B cell (primary cell): ENCODE measurements around the gene CREB5. TPM values are rescaled to one million over a fixed set of nuclear protein-coding genes. Genes with fewer than 3 reads are reported as not detected.

ENCODE experiments used
- ATAC-seq: fragments of 200-7000 bp; cut with Tn5 transposase; one replicate; pipeline ENCODE4 v1.10.0; 2021; ENCODE audit warnings: low read depth, mild to moderate bottlenecking, moderate number of reproducible peaks, moderate library complexity
- CTCF ChIA-PET: fragments of 350-600 bp; sonication (Branson Sonifier 250); formaldehyde crosslinking; loops from one replicate; lab custom pipeline; 2021; ENCODE audit warnings: antibody characterized with exemption, inconsistent platforms; lab: Charles Lee
- POLR2A ChIA-PET: fragments of 350-600 bp; sonication (Branson Sonifier 250); formaldehyde crosslinking; loops from one replicate; lab custom pipeline; 2021; ENCODE audit warnings: antibody characterized with exemption; lab: Charles Lee
- DNase-seq: peaks from one replicate; pipeline ENCODE4 v3.0.0; 2013
- H2AFZ ChIP-seq: 2 replicates; pipeline ENCODE4 v1.6.1; 2012; ENCODE audit warnings: mild to moderate bottlenecking, low read depth, low read length; ENCODE audit not compliant: insufficient read depth, poor library complexity, severe bottlenecking
- H3K27ac ChIP-seq, 2 donors: 1 replicate in 1 of 2; 2 replicates in 1 of 2; pipeline ENCODE4 v1.5.1; 2012 to 2013; ENCODE audit warnings: low read length in 2 of 2, mild to moderate bottlenecking in 2 of 2, moderate library complexity in 1 of 2
- H3K27me3 ChIP-seq, 4 experiments: fragments of 200-600 bp in 1 of 4; sonication (generic) in 1 of 4; replicated peaks in 1 of 4; 1 replicate in 2 of 4; 2 replicates in 2 of 4; pipeline versions ENCODE4 v1.6.1 to v1.7.0; 2013 to 2016; ENCODE audit warnings: low read length in 3 of 4, mild to moderate bottlenecking in 2 of 4, mixed read lengths in 1 of 4, moderate library complexity in 1 of 4; ENCODE audit not compliant: insufficient read depth in 4 of 4, control insufficient read depth in 3 of 4; ENCODE audit errors: control extremely low read depth in 1 of 4
- H3K36me3 ChIP-seq, 2 experiments: replicated peaks in 1 of 2; 1 replicate in 1 of 2; 2 replicates in 1 of 2; pipeline versions ENCODE4 v1.6.1 to v1.7.1; 2013; ENCODE audit warnings: low read length in 1 of 2; ENCODE audit not compliant: insufficient read depth in 2 of 2, control insufficient read depth in 1 of 2; ENCODE audit errors: control extremely low read depth in 1 of 2, extremely low read depth in 1 of 2
- H3K4me1 ChIP-seq, 2 donors: fragments of 200-600 bp in 1 of 2; sonication (generic) in 1 of 2; 1 replicate in 1 of 2; 2 replicates in 1 of 2; pipeline versions ENCODE4 v1.5.1 to v1.6.1; 2013 to 2017; ENCODE audit warnings: low read length in 2 of 2; ENCODE audit not compliant: control insufficient read depth in 2 of 2, insufficient read depth in 2 of 2
- H3K4me2 ChIP-seq: replicated peaks from 2 replicates; pipeline ENCODE3; 2012; ENCODE audit warnings: mild to moderate bottlenecking, low read depth, low read length; ENCODE audit not compliant: poor library complexity, severe bottlenecking
- H3K4me3 ChIP-seq, 5 experiments: fragments of 200-600 bp in 1 of 5; sonication (generic) in 1 of 5; 1 replicate in 3 of 5; 2 replicates in 2 of 5; pipeline versions ENCODE4 v1.5.1 to v1.7.0; 2011 to 2016; ENCODE audit warnings: low read length in 4 of 5, mild to moderate bottlenecking in 4 of 5, low read depth in 2 of 5, control low read depth in 1 of 5, moderate library complexity in 1 of 5; ENCODE audit not compliant: insufficient read depth in 1 of 5; ENCODE audit errors: control extremely low read depth in 1 of 5, extremely low read depth in 1 of 5
- H3K79me2 ChIP-seq: fragments of 200-600 bp; sonication (generic); one replicate; pipeline ENCODE4 v1.6.0; 2016; ENCODE audit warnings: low read length; ENCODE audit not compliant: control insufficient read depth, insufficient read depth
- H3K9ac ChIP-seq: fragments of 200-600 bp; sonication (generic); 2 replicates; pipeline ENCODE4 v1.6.1; 2017; ENCODE audit warnings: mild to moderate bottlenecking, low read length, moderate library complexity
- H3K9me3 ChIP-seq, 3 donors: one replicate each; pipeline versions ENCODE4 v1.6.1 to v1.7.1; 2013; ENCODE audit warnings: low read length in 2 of 3; ENCODE audit not compliant: control insufficient read depth in 2 of 3, insufficient read depth in 1 of 3; ENCODE audit errors: control extremely low read depth in 1 of 3
- H4K20me1 ChIP-seq: 2 replicates; pipeline ENCODE4 v1.6.0; 2012; ENCODE audit warnings: mild to moderate bottlenecking, low read length; ENCODE audit not compliant: insufficient read depth, control insufficient read depth, poor library complexity, severe bottlenecking
- H3K27ac Mint-ChIP-seq: one replicate; pipeline ENCODE4 v1.8.0; 2021; ENCODE audit warnings: mixed read lengths
- H3K27me3 Mint-ChIP-seq: one replicate; pipeline ENCODE4 v1.8.0; 2021; ENCODE audit warnings: mixed read lengths
- H3K4me1 Mint-ChIP-seq: one replicate; pipeline ENCODE4 v1.8.0; 2021; ENCODE audit warnings: mixed read lengths
- H3K4me3 Mint-ChIP-seq: one replicate; pipeline ENCODE4 v1.8.0; 2021; ENCODE audit warnings: mixed read lengths
- H3K9me3 Mint-ChIP-seq: one replicate; pipeline ENCODE4 v1.8.0; 2022; ENCODE audit warnings: mixed read lengths; ENCODE audit not compliant: insufficient read depth
- EZH2 ChIP-seq: IDR thresholded peaks from 2 replicates; pipeline ENCODE4 v1.6.1; 2012; ENCODE audit warnings: borderline replicate concordance, low read depth, mild to moderate bottlenecking, moderate library complexity, low read length; ENCODE audit not compliant: insufficient read depth, poor library complexity, severe bottlenecking
- WGBS: methylation state at CpG from one replicate; pipeline ENCODE4 v1.1.5; 2013; ENCODE audit warnings: missing lambda C conversion rate; ENCODE audit not compliant: insufficient coverage; 5-methylcytosine and 5-hydroxymethylcytosine counted together
- intact Hi-C: fragments of 100-400 bp; cut with micrococcal nuclease; formaldehyde crosslinking; loops from one replicate; pipeline ENCODE4 v1.10.0; 2022
- polyA plus RNA-seq: library from polyadenylated mRNA; depleted of rRNA; stranded (reverse); fragments of >200 nt; gene quantifications from 2 replicates; pipeline ENCODE4 v1.2.3, GENCODE V29; 2012
- total RNA-seq, 2 donors: library from RNA; stranded (reverse); fragments of 120-200 nt in 1 of 2; gene quantifications; 1 replicate in 1 of 2; 2 replicates in 1 of 2; pipeline versions ENCODE4 v1.2.3 to v1.2.4, GENCODE V29; 2013 to 2022
- TF ChIP-seq, protein P1 (sequence below): fragments of 200-600 bp; IDR thresholded peaks from one replicate; pipeline ENCODE4 v1.8.0; 2022; ENCODE audit warnings: antibody characterized with exemption, mild to moderate bottlenecking

CREB5 gene
- total and polyA plus RNA-seq, 2 donors (not counting 1 experiment from before 2014, with no cell fraction given): 0.05 to 0.95 TPM

DNA sequence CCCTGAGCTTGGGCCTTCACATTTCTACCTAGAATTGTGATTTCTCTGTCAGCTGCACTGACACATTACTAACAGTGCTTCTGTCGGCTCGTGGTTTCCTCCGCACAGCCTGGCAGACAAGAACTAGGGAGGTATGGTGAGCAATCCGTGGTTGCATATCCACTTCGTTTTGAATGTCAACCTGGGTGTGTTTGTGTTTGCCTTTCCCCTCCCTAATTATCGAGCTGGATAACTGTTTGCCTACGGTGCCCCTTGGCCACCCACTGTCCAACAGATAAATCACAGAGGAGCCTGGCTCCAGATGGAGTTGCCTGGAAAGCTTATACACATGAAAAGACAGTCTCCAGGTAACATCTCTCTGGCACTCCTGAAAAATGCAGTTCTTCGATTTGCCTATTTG lies 317.0 kb downstream of the CREB5 start:
- no peak for TF ChIP-seq EZH2
- TF ChIP-seq, protein P1, sequence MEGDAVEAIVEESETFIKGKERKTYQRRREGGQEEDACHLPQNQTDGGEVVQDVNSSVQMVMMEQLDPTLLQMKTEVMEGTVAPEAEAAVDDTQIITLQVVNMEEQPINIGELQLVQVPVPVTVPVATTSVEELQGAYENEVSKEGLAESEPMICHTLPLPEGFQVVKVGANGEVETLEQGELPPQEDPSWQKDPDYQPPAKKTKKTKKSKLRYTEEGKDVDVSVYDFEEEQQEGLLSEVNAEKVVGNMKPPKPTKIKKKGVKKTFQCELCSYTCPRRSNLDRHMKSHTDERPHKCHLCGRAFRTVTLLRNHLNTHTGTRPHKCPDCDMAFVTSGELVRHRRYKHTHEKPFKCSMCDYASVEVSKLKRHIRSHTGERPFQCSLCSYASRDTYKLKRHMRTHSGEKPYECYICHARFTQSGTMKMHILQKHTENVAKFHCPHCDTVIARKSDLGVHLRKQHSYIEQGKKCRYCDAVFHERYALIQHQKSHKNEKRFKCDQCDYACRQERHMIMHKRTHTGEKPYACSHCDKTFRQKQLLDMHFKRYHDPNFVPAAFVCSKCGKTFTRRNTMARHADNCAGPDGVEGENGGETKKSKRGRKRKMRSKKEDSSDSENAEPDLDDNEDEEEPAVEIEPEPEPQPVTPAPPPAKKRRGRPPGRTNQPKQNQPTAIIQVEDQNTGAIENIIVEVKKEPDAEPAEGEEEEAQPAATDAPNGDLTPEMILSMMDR: no peak
- Histone ChIP-seq H3K9ac (no peak overlapping the region), H3K27me3 (no peaks in the 10 kb centered on the region), H3K9me3 (no peaks in the 10 kb centered on the region), H3K36me3 (no peaks in the 10 kb centered on the region), H3K27ac (no peak overlapping the region), H3K79me2 (no peaks in the 10 kb centered on the region), H3K4me3 (no peak overlapping the region), H3K4me1 (peaks cover 0 to 7% of the 10 kb centered on the region in 2 donors), H4K20me1 (no peaks in the 10 kb centered on the region), H2AFZ (no peak overlapping the region), H3K4me2 (no peak overlapping the region)
- POLR2A ChIA-PET: no interaction called here
- Mint-ChIP-seq H3K9me3 (no peaks in the 10 kb centered on the region), H3K4me1 (peaks cover 7% of the 10 kb centered on the region), H3K4me3 (no peak overlapping the region), H3K27ac (no peak overlapping the region), H3K27me3 (no peaks in the 10 kb centered on the region)
- DNase-seq: no peak
- CTCF ChIA-PET: interaction anchor here (0.6 kb wide), 1 partner anchor 24 kb away, joined by 6 read pairs; no protein-coding TSS in a partner anchor
- WGBS: 94% methylated on average over 2 of the region's 8 CpGs
- intact Hi-C loops: no loop called here
- ATAC-seq: no peak

DNA sequence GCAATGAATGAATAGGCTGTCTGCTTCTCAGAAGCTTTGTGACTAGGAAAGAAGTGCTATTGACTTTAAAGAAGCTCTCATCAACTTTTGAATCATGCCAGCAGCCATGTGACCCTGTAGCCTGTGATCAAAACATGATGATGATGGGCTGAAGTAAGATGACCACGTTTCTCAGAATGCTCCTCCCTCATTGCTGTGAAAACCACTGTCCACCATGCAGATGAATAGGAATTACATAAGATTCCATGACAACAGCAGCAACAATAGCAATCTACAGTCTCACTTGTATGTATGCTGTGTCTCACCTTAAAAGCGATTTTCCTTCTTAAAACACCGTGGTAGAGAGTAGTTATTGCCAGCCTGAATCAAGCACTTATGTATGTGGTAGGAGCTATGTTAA lies 317.4 kb downstream of the CREB5 start:
- Histone ChIP-seq H3K27me3 (no peaks in the 10 kb centered on the region), H4K20me1 (no peaks in the 10 kb centered on the region), H3K79me2 (no peaks in the 10 kb centered on the region), H3K4me1 (peaks cover 0 to 7% of the 10 kb centered on the region in 2 donors), H3K9me3 (no peaks in the 10 kb centered on the region), H2AFZ (no peak overlapping the region), H3K36me3 (no peaks in the 10 kb centered on the region), H3K27ac (no peak overlapping the region), H3K4me2 (no peak overlapping the region), H3K9ac (no peak overlapping the region), H3K4me3 (no peak overlapping the region)
- Mint-ChIP-seq H3K4me1 (peaks cover 6% of the 10 kb centered on the region), H3K27me3 (no peaks in the 10 kb centered on the region), H3K9me3 (no peaks in the 10 kb centered on the region), H3K4me3 (no peak overlapping the region), H3K27ac (no peak overlapping the region)
- POLR2A ChIA-PET: no interaction called here
- CTCF ChIA-PET: interaction anchor here (1.0 kb wide), 1 partner anchor 16 kb away, joined by 4 read pairs; no protein-coding TSS in a partner anchor
- DNase-seq (no peak), ATAC-seq (no peak)
- intact Hi-C loops: no loop called here
- WGBS: no CpG with 5 or more reads among the region's 3 CpGs
- TF ChIP-seq, protein P1: no peak
- no peak for TF ChIP-seq EZH2
